Muscle of leg (tissue), 11 donors: Measurements from ENCODE around the gene CHST1. TPM values are rescaled to one million over a fixed set of nuclear protein-coding genes. Genes with fewer than 3 reads are reported as not detected.

ENCODE experiments used
- DNase-seq: peaks from one replicate; pipeline ENCODE4 v3.0.0; 2013
- H3K27ac ChIP-seq: one replicate; pipeline ENCODE4 v1.5.1; 2013; ENCODE audit warnings: mild to moderate bottlenecking, low read length, control low read depth
- H3K27me3 ChIP-seq: one replicate; pipeline ENCODE4 v1.6.1; 2013; ENCODE audit warnings: low read length; ENCODE audit not compliant: control insufficient read depth, insufficient read depth
- H3K36me3 ChIP-seq: one replicate; pipeline ENCODE4 v1.6.1; 2013; ENCODE audit warnings: low read length; ENCODE audit not compliant: control insufficient read depth, insufficient read depth
- H3K4me1 ChIP-seq: one replicate; pipeline ENCODE4 v1.6.1; 2013; ENCODE audit warnings: low read length; ENCODE audit not compliant: control insufficient read depth, insufficient read depth
- H3K4me3 ChIP-seq: one replicate; pipeline ENCODE4 v1.5.1; 2013; ENCODE audit warnings: low read length, control low read depth
- H3K9me3 ChIP-seq: replicated peaks from 2 replicates; pipeline ENCODE4 v1.6.1; 2013; ENCODE audit warnings: low read depth, low read length; ENCODE audit not compliant: control insufficient read depth
- WGBS: methylation state at CpG from one replicate; pipeline ENCODE4 v1.1.5; 2013; ENCODE audit warnings: missing lambda C conversion rate; ENCODE audit not compliant: insufficient coverage; 5-methylcytosine and 5-hydroxymethylcytosine counted together
- polyA plus RNA-seq, 8 donors: library from polyadenylated mRNA; unstranded; fragments of 120-200 nt; gene quantifications; one replicate each; pipeline versions ENCODE4 v1.2.1 to v1.2.3, GENCODE V29; 2013; ENCODE audit warnings: inconsistent platforms in 1 of 8, low replicate concordance in 1 of 8; ENCODE audit not compliant: insufficient read length in 8 of 8, insufficient read depth in 1 of 8
- total RNA-seq: library from RNA; stranded (reverse); fragments of 120-200 nt; gene quantifications from one replicate; pipeline ENCODE4 v1.2.4, GENCODE V29; 2013

Gene CHST1
- total and polyA plus RNA-seq, 9 donors = 6.7 to 22.0 (median 17.8) TPM

- DNase-seq = no peak
- no peak overlapping the region for H3K27ac ChIP-seq
- peaks cover 8% of the 10 kb centered on the region for H3K36me3 ChIP-seq
- H3K4me1 ChIP-seq = peaks cover 35% of the 10 kb centered on the region
- H3K27me3 ChIP-seq = no peaks in the 10 kb centered on the region
- H3K9me3 ChIP-seq = no peaks in the 10 kb centered on the region
- H3K4me3 ChIP-seq = no peak overlapping the region
- WGBS = no CpG with 5 or more reads among the region's 3 CpGs
These were observed 12.1 kb downstream of the CHST1 start for GRCh38 chr11:45653277-45653676.

- Histone ChIP-seq H3K4me3 (no peak overlapping the region), H3K4me1 (peaks cover 30% of the 10 kb centered on the region), H3K27ac (no peak overlapping the region), H3K9me3 (no peaks in the 10 kb centered on the region), H3K27me3 (no peaks in the 10 kb centered on the region), H3K36me3 (peaks cover 8% of the 10 kb centered on the region)
- WGBS = 63% methylated on average over 2 of the region's 6 CpGs
- no peak for DNase-seq
These were observed 12.6 kb downstream of the CHST1 start for GRCh38 chr11:45652781-45653180.

- Histone ChIP-seq H3K27me3 (no peaks in the 10 kb centered on the region), H3K36me3 (peaks cover 8% of the 10 kb centered on the region), H3K27ac (no peak overlapping the region), H3K4me3 (no peak overlapping the region), H3K9me3 (no peaks in the 10 kb centered on the region), H3K4me1 (peaks cover 29% of the 10 kb centered on the region)
- WGBS = 58% methylated on average over 17 of the region's 20 CpGs
- no peak for DNase-seq
These were observed 13.3 kb downstream of the CHST1 start for GRCh38 chr11:45651841-45652749.

GRCh38 chr11:45651156-45651555, 14.3 kb downstream of the CHST1 start:
- 67% methylated on average over 4 of the region's 9 CpGs for WGBS

GRCh38 chr11:45650166-45651095, 15.0 kb downstream of the CHST1 start:
- peaks cover 28% of the 10 kb centered on the region for H3K4me1 ChIP-seq
- H3K4me3 ChIP-seq = no peak overlapping the region
- no peak overlapping the region for H3K27ac ChIP-seq
- H3K36me3 ChIP-seq = peaks cover 8% of the 10 kb centered on the region
- H3K27me3 ChIP-seq = no peaks in the 10 kb centered on the region
- WGBS = 71% methylated on average over 73 of the region's 75 CpGs
- no peaks in the 10 kb centered on the region for H3K9me3 ChIP-seq
- no peak for DNase-seq

More at GRCh38 chr11:45651156-45651555, 14.3 kb downstream of the CHST1 start:
- Histone ChIP-seq H3K27me3 (no peaks in the 10 kb centered on the region), H3K4me1 (peaks cover 29% of the 10 kb centered on the region), H3K4me3 (no peak overlapping the region), H3K36me3 (peaks cover 8% of the 10 kb centered on the region), H3K27ac (no peak overlapping the region), H3K9me3 (no peaks in the 10 kb centered on the region)
- no peak for DNase-seq

GRCh38 chr11:45649544-45650165, 15.8 kb downstream of the CHST1 start:
- peaks cover 21% of the 10 kb centered on the region for H3K4me1 ChIP-seq
- no peak overlapping the region for H3K4me3 ChIP-seq
- DNase-seq = no peak
- no peak overlapping the region for H3K27ac ChIP-seq
- H3K9me3 ChIP-seq = no peaks in the 10 kb centered on the region
- WGBS = 88% methylated on average over 49 of the region's 49 CpGs
- H3K36me3 ChIP-seq = peaks cover 8% of the 10 kb centered on the region
- H3K27me3 ChIP-seq = no peaks in the 10 kb centered on the region

GRCh38 chr11:45648931-45649330, 16.5 kb downstream of the CHST1 start:
- 72% methylated on average over 2 of the region's 9 CpGs for WGBS
- H3K9me3 ChIP-seq = no peaks in the 10 kb centered on the region
- H3K4me1 ChIP-seq = peaks cover 14% of the 10 kb centered on the region
- DNase-seq = no peak
- H3K36me3 ChIP-seq = peaks cover 8% of the 10 kb centered on the region
- H3K4me3 ChIP-seq = no peak overlapping the region
- no peaks in the 10 kb centered on the region for H3K27me3 ChIP-seq
- H3K27ac ChIP-seq = no peak overlapping the region

- no peaks in the 10 kb centered on the region for H3K27me3 ChIP-seq
These were observed 17.6 kb downstream of the CHST1 start for GRCh38 chr11:45647786-45648185.

GRCh38 chr11:45647329-45647728, 18.1 kb downstream of the CHST1 start:
- 100% methylated on average over 1 of the region's 3 CpGs for WGBS
- H3K27me3 ChIP-seq = no peaks in the 10 kb centered on the region
- no peak overlapping the region for H3K4me3 ChIP-seq
- no peak for DNase-seq
- H3K9me3 ChIP-seq = no peaks in the 10 kb centered on the region
- no peak overlapping the region for H3K27ac ChIP-seq
- H3K4me1 ChIP-seq = peaks cover 3% of the 10 kb centered on the region
- peaks cover 8% of the 10 kb centered on the region for H3K36me3 ChIP-seq

More at GRCh38 chr11:45647786-45648185, 17.6 kb downstream of the CHST1 start:
- H3K4me3 ChIP-seq = no peak overlapping the region
- H3K36me3 ChIP-seq = peaks cover 8% of the 10 kb centered on the region
- H3K9me3 ChIP-seq = no peaks in the 10 kb centered on the region
- H3K4me1 ChIP-seq = peaks cover 7% of the 10 kb centered on the region
- 20% methylated on average over 1 of the region's 1 CpG for WGBS
- no peak overlapping the region for H3K27ac ChIP-seq
- no peak for DNase-seq
